Right lobe of liver (tissue), 6 donors: ENCODE data around the gene DMKN. TPM values are rescaled to one million over a fixed set of nuclear protein-coding genes. Genes with fewer than 3 reads are reported as not detected.

Source experiments
- ATAC-seq, 4 donors: fragments of 200-7000 bp; cut with Tn5 transposase; one replicate each; pipeline ENCODE4 v1.9.1; 2020; ENCODE audit warnings: mild to moderate bottlenecking in 4 of 4, moderate library complexity in 4 of 4
- DNase-seq, 3 donors: peaks; one replicate each; pipeline ENCODE4 v3.0.0-alpha.2; 2020
- H3K27ac ChIP-seq, 3 donors: fragments of 200-600 bp; one replicate each; pipeline ENCODE4 v1.8.0; 2022
- H3K27me3 ChIP-seq, 2 donors: fragments of 200-600 bp; one replicate each; pipeline ENCODE4 v1.8.0; 2022
- H3K36me3 ChIP-seq, 4 donors: fragments of 200-600 bp; sonication (generic) in 1 of 4; one replicate each; pipeline versions ENCODE4 v1.5.1 to v1.8.0; 2017 to 2022; ENCODE audit warnings: control low read depth in 1 of 4
- H3K4me1 ChIP-seq, 4 donors: fragments of 200-600 bp; sonication (generic) in 1 of 4; one replicate each; pipeline versions ENCODE4 v1.5.1 to v1.8.0; 2017 to 2022; ENCODE audit warnings: control low read depth in 1 of 4
- H3K4me3 ChIP-seq, 3 donors: fragments of 200-600 bp; one replicate each; pipeline ENCODE4 v1.8.0; 2022
- H3K9me3 ChIP-seq, 4 donors: fragments of 200-600 bp; sonication (generic) in 1 of 4; one replicate each; pipeline versions ENCODE4 v1.5.1 to v1.8.0; 2017 to 2022; ENCODE audit warnings: control low read depth in 1 of 4
- CTCF ChIP-seq, 4 donors: fragments of 200-600 bp in 3 of 4; fragments of 450-650 bp in 1 of 4; IDR thresholded peaks; one replicate each; pipeline versions ENCODE4 v1.5.1 to v1.8.0; 2016 to 2022; ENCODE audit warnings: antibody characterized with exemption in 4 of 4, mild to moderate bottlenecking in 2 of 4
- POLR2A ChIP-seq: fragments of 450-650 bp; IDR thresholded peaks from one replicate; pipeline ENCODE4 v1.6.1; 2017; ENCODE audit warnings: antibody characterized with exemption, mild to moderate bottlenecking
- WGBS: methylation state at CpG from one replicate; pipeline ENCODE4 v1.1.6; 2018; ENCODE audit warnings: low coverage, low lambda C conversion rate; ENCODE audit not compliant: insufficient coverage; ENCODE audit errors: missing lambda C conversion rate; 5-methylcytosine and 5-hydroxymethylcytosine counted together
- intact Hi-C, 2 donors: fragments of 100-400 bp; cut with DNase I; formaldehyde crosslinking; loops; one replicate each; pipeline versions ENCODE4 v1.11.2 to v1.14.1; 2022
- total RNA-seq, 6 experiments: library from RNA; depleted of rRNA in 2 of 6; stranded (reverse); fragments of >200 nt in 2 of 6; fragmentation: NEBNext Ultra II Directional in 3 of 6; extraction: Animal tissue kit (Norgen Biotek cat#: 25700) in 3 of 6; gene quantifications; one replicate each; pipeline versions ENCODE4 v1.1.0 to v1.2.4, GENCODE V29; 2016 to 2023
- donor health status: DM: no; HTN: yes; CAD: no.
- donor health status: DM: no; HTN: no; CAD: no.
- donor health status: DM: no; HTN: no; CAD: no.
- donor health status: DM: no; HTN: yes; CAD: no.
- donor health status: DM: no; HTN: yes; CAD: no.

DMKN gene
- total RNA-seq, 6 experiments from 2014 or later: 1.0 to 4.0 (median 2.0) TPM

DNA sequence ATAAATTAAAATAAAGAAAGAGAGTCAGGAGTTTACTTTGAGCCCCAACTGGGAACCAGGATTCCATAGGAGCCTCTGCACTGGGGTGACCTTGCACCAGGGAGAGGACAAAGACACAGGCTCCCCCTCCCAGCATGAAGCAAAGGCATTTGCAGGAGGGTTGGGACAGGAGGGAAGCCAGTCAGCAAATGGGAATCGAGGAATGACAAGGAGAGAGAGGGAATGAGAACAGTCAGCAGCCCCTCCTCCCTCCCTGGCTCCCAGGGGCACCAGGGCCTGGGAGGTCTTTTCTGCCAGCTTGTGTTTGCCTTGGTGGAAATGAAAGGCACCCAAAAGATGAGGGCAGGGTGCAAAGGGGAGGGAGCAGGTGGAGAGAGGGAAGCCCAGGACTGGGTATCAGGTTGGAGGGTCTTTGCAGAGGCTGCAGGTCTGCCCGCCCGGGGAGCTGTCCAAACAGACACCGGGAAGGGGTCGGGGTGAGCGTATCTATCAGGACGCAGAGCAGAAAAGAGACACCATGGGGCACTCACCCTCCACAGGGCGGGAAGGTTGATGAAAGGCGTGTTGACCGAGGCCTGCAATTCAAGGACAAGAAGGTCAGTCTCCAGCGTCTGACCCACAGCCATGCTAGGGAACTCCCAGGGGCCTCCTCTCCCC lies 10.9 kb upstream of the DMKN start:
- Histone ChIP-seq H3K36me3 (no peaks in the 10 kb centered on the region), H3K27ac (no peak overlapping the region), H3K9me3 (no peaks in the 10 kb centered on the region), H3K4me1 (no peaks in the 10 kb centered on the region), H3K27me3 (no peaks in the 10 kb centered on the region), H3K4me3 (no peak overlapping the region)
- intact Hi-C loops: no loop called here
- WGBS: 25% methylated on average over 7 of the region's 11 CpGs
- no peak for TF ChIP-seq POLR2A
- TF ChIP-seq CTCF (IDR thresholded peaks at IDR 0.05): no peak
- DNase-seq (no peak), ATAC-seq (no peak)

DNA sequence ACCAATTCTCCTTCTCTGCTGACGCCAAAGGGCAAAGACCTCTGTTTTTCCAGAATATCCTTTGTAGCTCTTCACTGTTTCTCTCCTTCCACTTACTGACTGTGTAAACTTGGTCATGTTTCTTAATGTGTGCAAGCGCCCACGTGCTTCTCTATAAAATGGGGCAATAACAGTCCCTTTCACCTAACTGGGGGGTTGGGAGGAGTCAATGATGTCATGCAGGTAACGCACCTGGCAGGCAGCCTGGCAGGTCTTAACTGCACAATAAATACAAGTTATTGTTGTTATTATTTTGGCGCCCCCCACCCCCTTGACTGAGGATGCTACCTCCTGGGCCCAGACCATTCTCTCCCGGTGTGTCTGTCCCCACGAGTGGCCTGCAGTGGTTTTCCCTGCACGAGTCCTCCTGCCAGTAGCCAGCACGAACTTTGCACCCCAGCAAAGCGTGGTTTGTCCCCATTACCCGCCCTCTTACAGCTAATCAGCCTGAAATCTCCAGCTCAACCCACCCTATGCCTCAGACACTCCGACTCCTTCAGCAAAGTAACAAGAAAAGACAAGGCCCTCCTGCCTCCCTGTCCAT lies 9.4 kb upstream of the DMKN start:
- H3K4me3 ChIP-seq: no peak overlapping the region
- no peaks in the 10 kb centered on the region for H3K9me3 ChIP-seq
- no peak for ATAC-seq
- DNase-seq: no peak
- no peaks in the 10 kb centered on the region for H3K36me3 ChIP-seq
- no peak overlapping the region for H3K27ac ChIP-seq
- 56% methylated on average over 10 of the region's 12 CpGs for WGBS
- intact Hi-C loops: no loop called here
- no peaks in the 10 kb centered on the region for H3K4me1 ChIP-seq
- H3K27me3 ChIP-seq: no peaks in the 10 kb centered on the region
- TF ChIP-seq POLR2A (no peak), CTCF (IDR thresholded peaks at IDR 0.05) (no peak)

DNA sequence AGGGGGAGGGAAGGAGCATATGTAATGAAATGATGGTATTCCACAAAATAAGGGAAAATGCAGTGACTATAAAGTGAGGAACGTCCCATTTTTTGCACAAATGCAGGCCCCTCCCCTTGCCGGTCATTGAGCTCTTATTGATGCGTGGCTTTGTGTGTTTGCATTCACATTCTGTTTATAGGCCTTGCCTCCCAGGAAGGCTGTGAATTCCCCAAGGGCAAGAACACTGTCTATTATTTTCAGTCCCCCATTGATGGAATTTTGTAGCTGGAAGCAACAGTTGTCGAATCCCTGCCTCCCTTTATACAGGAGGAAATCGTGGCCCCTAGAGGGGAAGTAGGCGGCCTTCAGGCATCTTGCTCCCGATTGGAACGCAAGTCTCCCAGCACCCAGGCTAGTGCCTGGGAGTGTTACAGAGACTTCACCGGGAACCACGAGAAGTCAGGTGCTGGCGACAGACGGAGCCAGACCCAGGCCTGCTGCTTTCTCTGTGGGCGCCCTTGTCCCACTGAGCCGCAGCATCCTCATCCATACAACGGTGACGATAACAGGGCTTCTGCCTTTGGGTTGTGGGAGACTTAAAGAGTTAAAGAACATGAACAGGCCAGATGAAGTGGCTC lies 7.8 kb upstream of the DMKN start:
- DNase-seq: no peak
- Histone ChIP-seq H3K27ac (no peak overlapping the region), H3K4me1 (no peaks in the 10 kb centered on the region), H3K27me3 (no peaks in the 10 kb centered on the region), H3K9me3 (no peaks in the 10 kb centered on the region), H3K36me3 (no peaks in the 10 kb centered on the region), H3K4me3 (no peak overlapping the region)
- ATAC-seq: no peak
- TF ChIP-seq CTCF (IDR thresholded peaks at IDR 0.05) (no peak), POLR2A (no peak)
- WGBS: 63% methylated on average over 2 of the region's 16 CpGs
- intact Hi-C loops: no loop called here

DNA sequence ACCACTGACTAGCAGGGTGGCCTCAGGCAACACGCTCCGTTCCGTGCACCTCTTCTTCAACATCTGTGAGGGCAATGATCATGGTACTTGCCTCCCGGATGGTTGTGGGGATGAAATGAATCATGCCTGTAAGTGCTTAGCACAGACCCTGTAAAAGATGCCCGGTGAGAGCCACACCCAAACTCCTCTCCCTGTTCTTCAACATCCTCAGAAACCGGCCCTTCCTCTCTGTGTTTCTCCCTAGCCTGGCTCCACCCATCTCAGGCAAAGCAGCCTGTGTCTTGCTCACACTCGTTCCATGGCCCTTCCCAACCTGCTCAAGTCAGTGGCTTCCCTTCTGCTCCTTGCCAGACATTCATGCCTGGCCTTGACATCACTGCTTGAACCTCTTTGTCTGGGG lies 5.8 kb upstream of the DMKN start:
- WGBS: 59% methylated on average over 7 of the region's 7 CpGs
- H3K27ac ChIP-seq: no peak overlapping the region
- H3K9me3 ChIP-seq: no peaks in the 10 kb centered on the region
- intact Hi-C loops: no loop called here
- H3K4me3 ChIP-seq: no peak overlapping the region
- no peaks in the 10 kb centered on the region for H3K27me3 ChIP-seq
- ATAC-seq (no peak), DNase-seq (no peak)
- no peak for TF ChIP-seq POLR2A
- no peak for TF ChIP-seq CTCF (IDR thresholded peaks at IDR 0.05)
- no peaks in the 10 kb centered on the region for H3K4me1 ChIP-seq
- no peaks in the 10 kb centered on the region for H3K36me3 ChIP-seq
